H9 (cell line): Measurements from ENCODE around the gene DISP1. TPM values are rescaled to one million over a fixed set of nuclear protein-coding genes. Genes with fewer than 3 reads are reported as not detected.
A peak's percentile ranks its signal among the peaks of the same experiment; 100 is the strongest.

ENCODE experiments used
- DNase-seq: peaks from one replicate; pipeline ENCODE4 v3.0.0-alpha.2; 2017
- H2AFZ ChIP-seq: one replicate; pipeline ENCODE4 v1.6.1; 2013; ENCODE audit warnings: mild to moderate bottlenecking, low read length, control low read depth, moderate library complexity
- H2AK5ac ChIP-seq: 2 replicates; pipeline ENCODE4 v1.6.1; 2013; ENCODE audit warnings: low read length, control low read depth, mixed read lengths; ENCODE audit not compliant: insufficient read length
- H2BK120ac ChIP-seq: one replicate; pipeline ENCODE4 v1.6.1; 2013; ENCODE audit warnings: low read depth, mild to moderate bottlenecking, low read length, control low read depth, inconsistent platforms; ENCODE audit not compliant: poor library complexity, severe bottlenecking
- H2BK12ac ChIP-seq: 2 replicates; pipeline ENCODE4 v1.6.1; 2013; ENCODE audit warnings: low read length, control low read depth, mixed read lengths, low read depth; ENCODE audit not compliant: insufficient read length
- H2BK15ac ChIP-seq: 2 replicates; pipeline ENCODE4 v1.6.1; 2013; ENCODE audit warnings: low read depth, low read length, control low read depth
- H2BK20ac ChIP-seq: one replicate; pipeline ENCODE4 v1.6.1; 2013; ENCODE audit warnings: low read depth, mild to moderate bottlenecking, low read length, control low read depth, inconsistent platforms; ENCODE audit not compliant: poor library complexity, severe bottlenecking
- H2BK5ac ChIP-seq: 2 replicates; pipeline ENCODE4 v1.6.1; 2013; ENCODE audit warnings: low read length, control low read depth, mixed read lengths; ENCODE audit not compliant: insufficient read length
- H3K14ac ChIP-seq: 2 replicates; pipeline ENCODE4 v1.6.1; 2013; ENCODE audit warnings: low read length, control low read depth; ENCODE audit not compliant: insufficient read depth
- H3K18ac ChIP-seq: 2 replicates; pipeline ENCODE4 v1.6.1; 2013; ENCODE audit warnings: low read depth, mild to moderate bottlenecking, mixed read lengths, low read length, control low read depth; ENCODE audit not compliant: insufficient read length
- H3K23ac ChIP-seq: 2 replicates; pipeline ENCODE4 v1.6.1; 2013; ENCODE audit warnings: low read length, control low read depth, mixed read lengths, low read depth; ENCODE audit not compliant: insufficient read length
- H3K23me2 ChIP-seq: 2 replicates; pipeline ENCODE4 v1.6.1; 2013; ENCODE audit warnings: low read depth, mild to moderate bottlenecking, mixed read lengths, low read length, control low read depth; ENCODE audit not compliant: insufficient read length, poor library complexity, severe bottlenecking
- H3K27ac ChIP-seq: 2 replicates; pipeline ENCODE4 v1.5.1; 2013; ENCODE audit warnings: low read length, control low read depth, mixed read lengths, low read depth; ENCODE audit not compliant: insufficient read length
- H3K27me3 ChIP-seq: 2 replicates; pipeline ENCODE4 v1.6.1; 2013; ENCODE audit warnings: low read length, control low read depth, inconsistent platforms; ENCODE audit not compliant: insufficient read depth
- H3K4ac ChIP-seq: 2 replicates; pipeline ENCODE4 v1.6.1; 2013; ENCODE audit warnings: low read depth, mild to moderate bottlenecking, control low read depth, inconsistent platforms, low read length, moderate library complexity
- H3K4me1 ChIP-seq: 2 replicates; pipeline ENCODE4 v1.6.1; 2013; ENCODE audit warnings: low read length, control low read depth, inconsistent platforms; ENCODE audit not compliant: insufficient read depth
- H3K4me2 ChIP-seq: 2 replicates; pipeline ENCODE4 v1.6.1; 2013; ENCODE audit warnings: low read length, control low read depth, mixed read lengths; ENCODE audit not compliant: insufficient read length, insufficient read depth
- H3K56ac ChIP-seq: 2 replicates; pipeline ENCODE4 v1.6.1; 2013; ENCODE audit warnings: low read depth, mild to moderate bottlenecking, mixed read lengths, low read length, control low read depth; ENCODE audit not compliant: insufficient read length
- H3K79me1 ChIP-seq: 2 replicates; pipeline ENCODE4 v1.6.1; 2013; ENCODE audit warnings: low read depth, mild to moderate bottlenecking, moderate library complexity, low read length, control low read depth, inconsistent platforms; ENCODE audit not compliant: insufficient read depth, poor library complexity, severe bottlenecking
- H3K79me2 ChIP-seq: 2 replicates; pipeline ENCODE4 v1.6.1; 2013; ENCODE audit warnings: low read length, control low read depth, inconsistent platforms; ENCODE audit not compliant: insufficient read depth
- H3K9ac ChIP-seq: 2 replicates; pipeline ENCODE4 v1.6.1; 2013; ENCODE audit warnings: low read length, control low read depth, mixed read lengths; ENCODE audit not compliant: insufficient read length; ENCODE audit errors: extremely low read depth
- H3K9me3 ChIP-seq: one replicate; pipeline ENCODE4 v1.6.1; 2013; ENCODE audit warnings: low read depth, low read length, inconsistent platforms; ENCODE audit not compliant: control insufficient read depth
- H3T11ph ChIP-seq: one replicate; pipeline ENCODE4 v1.6.1; 2013; ENCODE audit warnings: mild to moderate bottlenecking, low read length, control low read depth, inconsistent platforms
- H4K20me1 ChIP-seq: one replicate; pipeline ENCODE4 v1.6.1; 2013; ENCODE audit not compliant: control insufficient read depth, insufficient read length, insufficient read depth
- H4K5ac ChIP-seq: 2 replicates; pipeline ENCODE4 v1.6.1; 2013; ENCODE audit warnings: low read depth, mild to moderate bottlenecking, mixed read lengths, low read length, control low read depth; ENCODE audit not compliant: insufficient read length
- H4K8ac ChIP-seq: replicated peaks from 2 replicates; pipeline ENCODE4 v1.6.1; 2013; ENCODE audit warnings: low read length, control low read depth, mixed read lengths, low read depth; ENCODE audit not compliant: insufficient read length
- H4K91ac ChIP-seq: 2 replicates; pipeline ENCODE4 v1.6.1; 2013; ENCODE audit warnings: low read depth, mild to moderate bottlenecking, moderate library complexity, mixed read lengths, low read length, control low read depth; ENCODE audit not compliant: insufficient read length
- H3K27ac Mint-ChIP-seq, 3 experiments: 2 replicates in 2 of 3; 3 replicates in 1 of 3; pipeline ENCODE4 v1.8.0; 2020 to 2021; ENCODE audit warnings: mixed read lengths in 3 of 3, mild to moderate bottlenecking in 1 of 3, moderate library complexity in 1 of 3
- H3K27me3 Mint-ChIP-seq: 2 replicates; pipeline ENCODE4 v1.8.0; 2021; ENCODE audit warnings: low read depth, mild to moderate bottlenecking, moderate library complexity, mixed read lengths
- H3K36me3 Mint-ChIP-seq, 3 experiments: 2 replicates in 2 of 3; 3 replicates in 1 of 3; pipeline ENCODE4 v1.8.0; 2020 to 2021; ENCODE audit warnings: low read depth in 3 of 3, mixed read lengths in 3 of 3; ENCODE audit not compliant: insufficient read depth in 1 of 3
- H3K4me1 Mint-ChIP-seq, 2 experiments: 2 replicates each; pipeline ENCODE4 v1.8.0; 2020; ENCODE audit warnings: mixed read lengths in 2 of 2
- H3K4me3 Mint-ChIP-seq, 2 experiments: 2 replicates in 1 of 2; 3 replicates in 1 of 2; pipeline ENCODE4 v1.8.0; 2020 to 2021; ENCODE audit warnings: mild to moderate bottlenecking in 2 of 2, mixed read lengths in 2 of 2, moderate library complexity in 1 of 2
- H3K9me3 Mint-ChIP-seq, 2 experiments: 2 replicates in 1 of 2; 3 replicates in 1 of 2; pipeline ENCODE4 v1.8.0; 2020; ENCODE audit warnings: mild to moderate bottlenecking in 2 of 2, mixed read lengths in 2 of 2, moderate library complexity in 1 of 2
- WGBS: extraction: QIAGEN DNeasy Blood & Tissue Kit; methylation state at CpG from one replicate; pipeline ENCODE4 v1.1.7; 2013; ENCODE audit warnings: missing lambda C conversion rate, low lambda C conversion rate, mixed read lengths; ENCODE audit not compliant: insufficient read length; ENCODE audit errors: extremely low coverage; 5-methylcytosine and 5-hydroxymethylcytosine counted together
- total RNA-seq: library from RNA; stranded (reverse); gene quantifications from 2 replicates; pipeline ENCODE4 v1.2.1, GENCODE V29; 2021
- TF ChIP-seq, protein P1 (sequence below): fragments of 200-600 bp; sonication (generic); conservative IDR thresholded peaks from 3 replicates; pipeline ENCODE4 v1.8.0; 2021; ENCODE audit warnings: antibody characterized with exemption, mild to moderate bottlenecking

Gene DISP1
- total RNA-seq, 1 experiment from 2014 or later = 2.6 TPM

- Mint-ChIP-seq H3K9me3 (peaks cover 0 to 5% of the 10 kb centered on the region in 2 experiments; a peak in 3 of 5 replicates), H3K4me3 (no peak overlapping the region), H3K27me3 (peaks cover 3% of the 10 kb centered on the region; the same call in 1 of the 2 replicates), H3K4me1 (peaks cover 0 to 5% of the 10 kb centered on the region in 2 experiments; a peak in 1 of 4 replicates), H3K36me3 (no peaks in the 10 kb centered on the region), H3K27ac (no peak overlapping the region)
- no peak overlapping the region for H3K4me2 ChIP-seq
- H3K4ac ChIP-seq = no peak overlapping the region
- H3T11ph ChIP-seq = no peak overlapping the region
- no peaks in the 10 kb centered on the region for H3K9me3 ChIP-seq
- H2BK20ac ChIP-seq = no peak overlapping the region
- no peak overlapping the region for H4K91ac ChIP-seq
- H3K56ac ChIP-seq = no peak overlapping the region
- no CpG with 5 or more reads among the region's 2 CpGs for WGBS
- H2AFZ ChIP-seq = no peak overlapping the region
- no peaks in the 10 kb centered on the region for H3K23me2 ChIP-seq
- DNase-seq = no peak
- H3K79me1 ChIP-seq = no peaks in the 10 kb centered on the region
- no peak overlapping the region for H2BK12ac ChIP-seq
- H4K5ac ChIP-seq = no peak overlapping the region
- no peak overlapping the region for H3K23ac ChIP-seq
- H2BK15ac ChIP-seq = no peak overlapping the region
- no peak overlapping the region for H3K27ac ChIP-seq
- H4K8ac ChIP-seq = no peak overlapping the region
- no peak overlapping the region for H2AK5ac ChIP-seq
- H3K4me1 ChIP-seq = no peaks in the 10 kb centered on the region
- no peak overlapping the region for H2BK5ac ChIP-seq
- H3K14ac ChIP-seq = no peak overlapping the region
- no peaks in the 10 kb centered on the region for H3K27me3 ChIP-seq
- no peak overlapping the region for H3K18ac ChIP-seq
- H2BK120ac ChIP-seq = no peak overlapping the region
- no peaks in the 10 kb centered on the region for H4K20me1 ChIP-seq
- H3K9ac ChIP-seq = no peak overlapping the region
- H3K79me2 ChIP-seq = no peaks in the 10 kb centered on the region
- TF ChIP-seq, protein P1, sequence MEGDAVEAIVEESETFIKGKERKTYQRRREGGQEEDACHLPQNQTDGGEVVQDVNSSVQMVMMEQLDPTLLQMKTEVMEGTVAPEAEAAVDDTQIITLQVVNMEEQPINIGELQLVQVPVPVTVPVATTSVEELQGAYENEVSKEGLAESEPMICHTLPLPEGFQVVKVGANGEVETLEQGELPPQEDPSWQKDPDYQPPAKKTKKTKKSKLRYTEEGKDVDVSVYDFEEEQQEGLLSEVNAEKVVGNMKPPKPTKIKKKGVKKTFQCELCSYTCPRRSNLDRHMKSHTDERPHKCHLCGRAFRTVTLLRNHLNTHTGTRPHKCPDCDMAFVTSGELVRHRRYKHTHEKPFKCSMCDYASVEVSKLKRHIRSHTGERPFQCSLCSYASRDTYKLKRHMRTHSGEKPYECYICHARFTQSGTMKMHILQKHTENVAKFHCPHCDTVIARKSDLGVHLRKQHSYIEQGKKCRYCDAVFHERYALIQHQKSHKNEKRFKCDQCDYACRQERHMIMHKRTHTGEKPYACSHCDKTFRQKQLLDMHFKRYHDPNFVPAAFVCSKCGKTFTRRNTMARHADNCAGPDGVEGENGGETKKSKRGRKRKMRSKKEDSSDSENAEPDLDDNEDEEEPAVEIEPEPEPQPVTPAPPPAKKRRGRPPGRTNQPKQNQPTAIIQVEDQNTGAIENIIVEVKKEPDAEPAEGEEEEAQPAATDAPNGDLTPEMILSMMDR = peak; percentile 83
Measured at GRCh38 chr1:222792744-222793143, 22.1 kb upstream of the DISP1 start.
